Brain pericyte (primary cell): Measurements from ENCODE around the gene ATG10.
"Not testable (repeated sequence)": the region's sequence is repeated elsewhere in the genome, so short reads cannot be mapped to it uniquely, and the experiment has no call there.

Source experiments
- DNase-seq: peaks from one replicate; pipeline ENCODE4 v3.0.0-alpha.2; 2012; ENCODE audit warnings: low read depth, low spot score

ATG10 gene

DNA sequence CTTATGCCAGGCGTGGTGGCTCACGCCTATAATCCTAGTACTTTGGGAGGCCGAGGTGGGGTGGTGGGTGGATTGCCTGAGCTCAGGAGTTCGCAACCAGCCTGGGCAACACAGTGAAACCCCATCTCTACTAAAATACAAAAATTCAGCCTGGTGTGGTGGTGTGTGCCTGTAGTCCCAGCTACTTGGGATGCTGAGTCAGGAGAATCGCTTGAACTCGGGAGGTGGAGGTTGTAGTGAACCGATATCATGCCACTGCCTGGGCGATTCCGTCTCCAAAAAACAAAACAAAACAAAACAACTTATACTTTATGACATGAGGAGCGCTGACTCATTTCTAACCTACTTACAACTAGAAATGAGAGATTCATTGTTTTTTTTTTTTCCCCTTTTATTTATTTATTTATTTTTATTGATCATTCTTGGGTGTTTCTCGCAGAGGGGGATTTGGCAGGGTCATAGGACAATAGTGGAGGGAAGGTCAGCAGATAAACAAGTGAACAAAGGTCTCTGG lies 10.4 kb downstream of the ATG10 start:
- not testable (repeated sequence) for DNase-seq

DNA sequence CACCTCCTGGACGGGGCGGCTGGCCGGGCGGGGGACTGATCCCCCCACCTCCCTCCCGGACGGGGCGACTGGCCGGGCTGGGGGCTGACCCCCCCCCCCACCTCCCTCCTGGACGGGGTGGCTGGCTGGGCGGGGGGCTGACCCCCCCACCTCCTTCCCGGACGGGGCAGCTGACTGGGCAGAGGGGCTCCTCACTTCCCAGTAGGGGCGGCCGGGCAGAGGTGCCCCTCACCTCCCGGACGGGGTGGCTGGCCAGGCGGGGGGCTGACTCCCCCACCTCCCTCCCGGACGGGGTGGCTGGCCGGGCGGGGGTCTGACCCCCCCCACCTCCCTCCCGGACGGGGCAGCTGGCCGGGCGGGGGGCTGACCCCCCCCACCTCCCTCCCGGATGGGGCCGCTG lies 11.3 kb downstream of the ATG10 start:
- DNase-seq: not testable (repeated sequence)

- not testable (repeated sequence) for DNase-seq
These were observed 11.7 kb downstream of the ATG10 start for GRCh38 chr5:81983563-81983962.

DNA sequence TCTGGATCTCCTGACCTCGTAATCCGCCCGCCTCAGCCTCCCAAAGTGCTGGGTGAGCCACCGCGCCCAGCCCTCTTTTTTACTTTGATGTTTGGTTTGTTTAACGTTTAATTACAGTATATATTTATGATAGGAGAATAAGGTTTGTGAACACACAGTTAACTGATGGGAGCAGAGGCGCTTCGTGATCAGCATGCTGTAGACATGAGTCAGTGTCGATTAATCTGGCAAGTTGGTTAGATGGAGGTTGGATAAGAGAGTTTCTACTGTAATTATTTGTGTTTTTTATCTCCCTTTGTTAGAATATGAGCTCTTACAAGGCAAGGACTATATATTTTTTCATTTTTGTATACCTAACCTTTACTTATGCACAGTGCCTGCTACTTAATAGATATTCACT lies 14.3 kb downstream of the ATG10 start:
- DNase-seq: no peak

GRCh38 chr5:81989204-81989603 lies 17.4 kb downstream of the ATG10 start:
- DNase-seq: no peak

DNA sequence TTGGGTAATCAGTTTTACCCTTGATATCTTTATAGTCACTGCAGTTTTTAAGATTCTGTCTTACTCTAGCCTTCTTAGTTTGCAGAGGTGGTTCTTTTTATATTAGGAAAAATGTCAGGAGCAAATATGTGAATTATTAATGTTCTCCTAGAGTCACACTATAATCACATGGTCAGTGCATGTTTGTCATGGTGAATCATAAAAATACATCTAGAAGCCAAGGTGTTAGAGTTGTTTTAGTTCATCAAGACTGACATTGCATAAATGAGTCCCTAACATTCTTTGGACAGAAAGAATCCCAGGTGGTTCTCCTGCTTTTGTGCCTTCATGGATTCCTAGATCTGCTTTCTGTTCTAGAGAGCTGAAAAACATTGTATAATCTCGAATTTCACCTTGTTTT lies 22.9 kb downstream of the ATG10 start:
- DNase-seq: no peak

DNA sequence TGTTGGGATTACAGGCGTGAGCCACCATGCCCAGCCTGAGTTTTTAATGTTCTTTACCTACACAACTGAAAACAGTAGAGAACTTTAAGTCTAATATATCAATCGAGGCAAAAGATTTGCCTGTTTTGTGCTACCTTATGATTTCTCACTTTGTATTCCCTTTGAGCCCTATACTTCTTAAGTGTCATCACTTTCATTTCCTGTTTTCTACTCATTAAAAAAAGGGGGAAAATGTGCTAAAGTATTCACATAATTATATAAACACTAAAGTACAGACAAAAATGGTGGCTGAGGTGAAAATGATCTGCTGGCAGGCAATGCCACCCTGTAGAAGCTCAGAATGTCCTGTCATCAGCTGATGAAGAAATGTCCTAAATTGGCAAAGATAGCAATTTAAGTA lies 23.6 kb downstream of the ATG10 start:
- no peak for DNase-seq

DNA sequence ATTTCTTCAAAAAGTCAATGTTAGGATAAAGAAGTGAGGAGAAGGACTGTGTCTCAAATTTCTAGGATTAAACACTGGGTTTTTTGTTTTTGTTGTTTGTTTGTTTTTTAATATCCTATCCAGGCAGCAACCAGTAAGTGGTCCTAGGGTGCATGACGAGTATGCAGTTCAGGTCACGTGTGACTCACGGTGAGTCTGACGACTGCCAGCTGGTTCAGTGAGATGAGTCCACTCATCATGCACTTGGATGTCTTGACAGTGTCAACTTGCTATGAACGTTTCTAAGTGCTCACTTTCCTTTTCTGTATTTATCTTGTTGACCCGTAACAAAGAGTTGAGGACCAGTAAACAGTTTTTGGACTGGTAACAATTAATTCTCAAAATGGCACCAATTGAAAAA lies 32.7 kb downstream of the ATG10 start:
- peak; percentile 20 for DNase-seq

DNA sequence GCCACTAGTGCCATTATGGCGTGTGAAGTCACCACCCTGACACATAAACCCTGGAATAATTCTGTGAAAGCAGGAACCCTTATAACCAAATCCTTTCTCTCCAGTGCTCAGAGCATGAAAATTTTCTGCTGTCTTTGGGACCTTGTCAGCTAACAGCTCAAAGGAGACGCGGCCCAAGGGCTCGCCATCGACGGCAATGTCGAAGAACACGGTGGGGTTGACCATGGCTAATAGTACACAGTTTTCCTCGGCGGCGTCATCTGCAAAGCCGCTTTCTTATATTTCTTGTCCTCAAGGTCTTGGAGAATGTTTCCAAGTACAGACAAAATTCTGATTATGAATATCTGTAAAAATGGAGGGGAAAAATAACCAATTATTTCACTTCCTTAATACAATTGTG lies 38.0 kb downstream of the ATG10 start:
- not testable (repeated sequence) for DNase-seq

GRCh38 chr5:82010696-82011095 lies 38.9 kb downstream of the ATG10 start:
- no peak for DNase-seq

GRCh38 chr5:82011761-82012160 lies 39.9 kb downstream of the ATG10 start:
- DNase-seq: no peak

DNA sequence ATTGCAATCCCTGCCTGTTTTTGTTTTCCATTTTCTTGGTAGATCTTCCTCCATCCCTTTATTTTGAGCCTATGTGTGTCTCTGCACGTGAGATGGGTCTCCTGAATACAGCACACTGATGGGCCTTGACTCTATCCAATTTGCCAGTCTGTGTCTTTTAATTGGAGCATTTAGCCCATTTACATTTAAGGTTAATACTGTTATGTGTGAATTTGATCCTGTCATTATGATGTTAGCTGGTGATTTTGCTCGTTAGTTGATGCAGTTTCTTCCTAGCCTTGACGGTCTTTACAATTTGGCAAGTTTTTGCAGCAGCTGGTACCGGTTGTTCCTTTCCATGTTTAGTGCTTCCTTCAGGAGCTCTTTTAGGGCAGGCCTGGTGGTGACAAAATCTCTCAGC lies 42.8 kb downstream of the ATG10 start:
- DNase-seq: not testable (repeated sequence)

GRCh38 chr5:82018462-82018861 lies 46.6 kb downstream of the ATG10 start:
- no peak for DNase-seq

GRCh38 chr5:82019342-82020138 lies 47.7 kb downstream of the ATG10 start:
- DNase-seq: no peak

GRCh38 chr5:82022499-82022898 lies 50.7 kb downstream of the ATG10 start:
- no peak for DNase-seq

GRCh38 chr5:82023644-82024043 lies 51.8 kb downstream of the ATG10 start:
- DNase-seq: no peak

DNA sequence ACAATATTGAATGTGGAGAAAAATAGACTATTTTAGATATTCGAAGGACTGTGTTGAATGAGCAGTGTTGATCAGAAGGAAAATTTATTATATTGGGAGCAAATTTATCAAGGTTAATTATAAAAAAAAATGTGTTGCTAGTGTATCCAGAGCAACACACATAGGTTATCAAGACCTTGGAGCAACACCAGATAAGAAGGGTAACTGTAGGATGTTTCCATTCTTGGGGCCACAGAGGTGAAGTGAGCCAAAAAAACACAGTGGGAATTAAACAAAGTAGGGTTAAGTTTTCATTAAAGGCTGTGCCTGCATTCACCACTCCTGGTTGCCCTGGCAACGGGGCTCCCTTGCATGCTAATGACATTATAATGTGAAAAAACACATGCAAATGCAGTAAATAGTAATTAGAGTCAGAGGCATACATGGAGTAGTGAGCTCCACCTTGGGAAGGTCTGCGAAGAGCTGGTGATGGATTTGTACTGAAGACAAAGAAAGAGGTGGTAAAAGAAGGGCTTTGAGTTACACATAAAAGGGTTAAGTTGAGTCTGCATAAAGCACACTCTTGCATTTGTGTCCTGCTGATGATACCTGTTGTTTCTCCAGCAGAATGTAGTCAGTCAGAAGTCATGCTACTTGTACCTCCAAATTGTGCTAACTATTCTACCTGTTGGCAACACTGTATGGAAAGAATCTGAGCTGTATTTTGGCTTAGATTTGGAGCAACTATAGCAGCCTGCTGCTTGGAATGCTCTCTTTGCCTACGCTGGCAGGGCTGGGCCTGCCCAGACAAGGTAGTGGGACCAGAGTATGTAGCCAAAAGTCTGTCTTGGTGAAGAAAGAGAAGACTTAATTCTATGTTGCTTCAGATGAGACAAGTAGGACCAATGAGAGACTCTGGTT lies 59.6 kb downstream of the ATG10 start:
- no peak for DNase-seq

DNA sequence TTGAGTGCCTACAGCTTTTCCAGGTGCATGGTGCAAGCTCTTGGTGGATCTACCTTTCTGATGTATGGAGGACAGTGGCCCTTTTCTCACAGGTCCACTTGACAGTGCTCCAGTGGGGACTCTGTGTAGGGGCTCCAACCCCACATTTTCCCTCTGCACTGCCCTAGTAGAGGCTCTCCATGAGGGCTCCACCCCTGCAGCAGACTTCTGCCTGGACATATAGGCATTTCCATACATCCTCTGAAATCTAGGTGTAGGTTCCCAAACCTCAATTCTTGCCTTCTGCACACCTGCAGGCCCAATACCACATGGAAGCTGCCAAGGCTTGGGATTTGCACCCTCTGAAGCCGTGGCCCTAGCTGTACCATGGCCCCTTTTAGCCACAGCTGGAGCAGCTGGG lies 71.1 kb downstream of the ATG10 start:
- DNase-seq: not testable (repeated sequence)

DNA sequence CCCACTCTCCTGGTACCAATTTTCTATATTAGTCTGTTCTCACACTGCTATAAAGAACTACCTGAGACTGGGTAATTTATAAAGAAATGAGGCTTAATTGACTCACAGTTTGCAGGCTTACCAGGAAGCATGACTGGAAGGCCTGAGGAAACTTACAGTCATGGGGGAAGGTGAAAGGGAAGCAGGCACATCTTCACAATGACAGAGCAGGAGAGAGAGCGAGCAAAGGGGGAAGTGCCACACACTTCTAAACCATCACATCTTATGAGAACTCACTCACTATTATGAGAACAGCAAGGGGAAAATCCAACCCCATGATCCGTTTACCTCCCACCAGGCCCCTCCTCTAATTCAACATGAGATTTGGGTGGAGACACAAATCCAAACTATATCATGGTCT lies 72.2 kb downstream of the ATG10 start:
- no peak for DNase-seq

GRCh38 chr5:82045554-82046275 lies 73.9 kb downstream of the ATG10 start:
- DNase-seq: no peak

GRCh38 chr5:82046276-82046647 lies 74.4 kb downstream of the ATG10 start:
- no peak for DNase-seq

DNA sequence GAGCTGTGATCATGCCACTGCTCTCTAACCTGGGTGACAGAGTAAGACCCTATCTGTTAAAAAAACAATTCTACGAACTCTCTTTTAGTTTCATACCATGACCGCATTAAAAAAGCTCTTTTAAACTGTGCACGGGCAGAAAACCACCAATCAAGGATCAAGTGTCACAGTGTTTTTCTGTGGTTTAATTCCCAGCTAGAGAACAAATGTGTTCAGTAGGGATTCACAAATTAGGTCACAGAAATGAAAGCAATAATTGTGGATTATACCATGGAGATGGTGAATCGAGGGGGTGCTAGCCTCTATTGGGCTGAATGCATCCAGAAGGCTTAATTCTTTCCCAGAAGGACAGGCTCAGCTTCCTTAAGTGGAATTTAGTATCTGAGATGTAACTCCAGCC lies 79.1 kb downstream of the ATG10 start:
- DNase-seq: no peak
